HG02970 (cell line): Measurements from ENCODE around the gene DDOST.
"Not testable (repeated sequence)": the region's sequence is repeated elsewhere in the genome, so short reads cannot be mapped to it uniquely, and the experiment has no call there.

ENCODE experiments used
- ATAC-seq: cut with Tn5 transposase; IDR thresholded peaks from one replicate; pipeline ENCODE4 v1.9.1; 2021; ENCODE audit warnings: mild to moderate bottlenecking, moderate library complexity, moderate number of reproducible peaks; ENCODE audit not compliant: unreplicated experiment, low FRiP score

DDOST gene

GRCh38 chr1:20693623-20694022 is 32.5 kb upstream of the DDOST start:
- no peak for ATAC-seq

- no peak for ATAC-seq
Measured at GRCh38 chr1:20691872-20692271, 30.7 kb upstream of the DDOST start.

GRCh38 chr1:20689645-20690056 is 28.5 kb upstream of the DDOST start:
- no peak for ATAC-seq

GRCh38 chr1:20686883-20687725 is 25.9 kb upstream of the DDOST start:
- ATAC-seq = no peak

GRCh38 chr1:20685741-20686140 is 24.6 kb upstream of the DDOST start:
- no peak for ATAC-seq

GRCh38 chr1:20685099-20685662 is 24.0 kb upstream of the DDOST start:
- ATAC-seq = no peak

- ATAC-seq = no peak
Measured at GRCh38 chr1:20684651-20685050, 23.5 kb upstream of the DDOST start.

- no peak for ATAC-seq
Measured at GRCh38 chr1:20684050-20684620, 23.0 kb upstream of the DDOST start.

GRCh38 chr1:20683614-20684013 is 22.4 kb upstream of the DDOST start:
- no peak for ATAC-seq

- ATAC-seq = no peak
Measured at GRCh38 chr1:20682571-20683236, 21.5 kb upstream of the DDOST start.

GRCh38 chr1:20681999-20682398 is 20.8 kb upstream of the DDOST start:
- no peak for ATAC-seq

- no peak for ATAC-seq
Measured at GRCh38 chr1:20680269-20680668, 19.1 kb upstream of the DDOST start.

GRCh38 chr1:20678599-20678998 is 17.4 kb upstream of the DDOST start:
- no peak for ATAC-seq

- ATAC-seq = not testable (repeated sequence)
Measured at GRCh38 chr1:20673626-20674025, 12.5 kb upstream of the DDOST start.

GRCh38 chr1:20672265-20672632 is 11.1 kb upstream of the DDOST start:
- no peak for ATAC-seq

- ATAC-seq = no peak
Measured at GRCh38 chr1:20670936-20671335, 9.8 kb upstream of the DDOST start.

- ATAC-seq = no peak
Measured at GRCh38 chr1:20668581-20668980, 7.4 kb upstream of the DDOST start.

- no peak for ATAC-seq
Measured at GRCh38 chr1:20666804-20667203, 5.6 kb upstream of the DDOST start.

GRCh38 chr1:20666146-20666545 is 5.0 kb upstream of the DDOST start:
- ATAC-seq = no peak

GRCh38 chr1:20665726-20666125 is 4.6 kb upstream of the DDOST start:
- ATAC-seq = no peak

- no peak for ATAC-seq
Measured at GRCh38 chr1:20663969-20664715, 3.0 kb upstream of the DDOST start.
